Stimulated activated CD8-positive, alpha-beta memory T cell treated with anti-CD3 and anti-CD28 coated beads, Interleukin-15, amount 100 ng/mL, for 24 hours (primary cell): Measurements from ENCODE around the gene RYK.
"Not testable (repeated sequence)": the region's sequence is repeated elsewhere in the genome, so short reads cannot be mapped to it uniquely, and the experiment has no call there.

Source experiments
- DNase-seq: peaks from one replicate; pipeline ENCODE4 v3.0.0-alpha.2; 2020; ENCODE audit warnings: low read depth

Gene RYK

DNA sequence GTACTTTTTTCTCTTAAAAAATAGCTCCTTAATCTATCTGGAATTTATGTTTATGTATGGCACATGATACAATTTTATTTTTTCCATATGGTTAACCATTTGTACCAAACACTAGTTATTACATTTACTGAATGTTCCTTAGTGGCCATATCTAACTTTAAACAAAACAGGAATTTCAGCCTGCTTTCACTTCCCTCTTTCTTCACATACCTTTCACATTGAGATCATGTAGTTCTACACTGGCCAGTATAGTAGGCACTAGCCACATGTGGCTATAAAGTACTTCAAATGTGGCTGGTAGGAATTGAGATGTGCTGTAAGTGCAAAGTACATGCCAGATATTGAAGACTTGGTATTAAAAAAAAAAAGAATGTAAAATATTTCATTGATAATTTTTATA lies 4.7 kb upstream of the RYK start:
- DNase-seq = no peak

DNA sequence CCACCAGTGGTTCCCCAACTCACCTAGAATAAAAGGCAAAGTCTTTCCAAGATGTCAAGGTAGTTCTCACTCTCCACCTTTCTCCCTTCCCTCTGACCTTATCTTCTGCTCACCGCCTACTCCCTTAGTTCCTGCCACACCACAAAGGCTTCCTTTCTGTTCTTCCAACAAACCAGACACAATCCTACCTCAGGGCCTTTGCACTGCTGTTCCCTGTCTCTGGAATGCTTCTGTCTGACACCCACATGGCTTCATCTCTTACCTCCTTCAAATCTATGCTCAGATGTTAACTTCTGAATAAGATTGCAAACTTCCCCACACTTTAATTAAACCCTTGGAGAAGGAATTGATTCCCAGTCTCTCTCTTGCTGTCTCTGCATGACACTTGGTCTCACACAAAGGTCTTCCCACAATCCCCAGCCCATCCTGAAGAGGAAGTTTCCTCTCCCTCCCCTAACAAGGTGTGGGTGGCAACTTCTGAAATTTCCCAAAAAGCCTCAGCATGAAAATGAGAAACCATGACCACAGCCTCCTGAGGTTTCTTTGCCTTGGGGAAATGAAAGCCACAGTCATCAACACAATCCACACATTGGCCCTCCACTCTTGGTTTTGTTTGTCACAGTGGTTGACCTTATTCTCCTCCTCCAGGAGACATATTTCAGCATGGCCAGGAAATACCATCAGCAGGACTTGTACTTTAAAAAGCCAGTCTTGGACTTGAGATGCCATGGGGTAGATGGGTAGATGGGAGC lies 3.0 kb upstream of the RYK start:
- no peak for DNase-seq

DNA sequence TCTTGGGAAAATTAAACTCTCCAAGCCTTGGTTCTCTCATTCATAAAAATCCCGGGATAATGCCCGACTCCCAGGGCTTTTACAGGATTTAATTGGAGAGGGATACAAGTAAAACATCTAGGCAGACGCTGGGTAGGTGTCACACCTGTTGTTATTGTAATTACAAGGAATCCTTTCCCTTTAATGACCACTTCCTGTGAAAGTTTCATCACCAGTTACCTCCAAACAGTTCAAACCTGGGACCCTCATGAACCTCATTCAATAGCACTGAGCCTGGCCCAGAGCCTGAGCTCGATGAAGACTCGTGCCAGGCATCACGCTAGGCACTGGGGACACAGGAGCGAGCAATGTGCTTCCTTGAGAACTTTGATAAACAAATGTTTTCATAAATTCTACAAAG lies 2.1 kb upstream of the RYK start:
- DNase-seq = no peak

DNA sequence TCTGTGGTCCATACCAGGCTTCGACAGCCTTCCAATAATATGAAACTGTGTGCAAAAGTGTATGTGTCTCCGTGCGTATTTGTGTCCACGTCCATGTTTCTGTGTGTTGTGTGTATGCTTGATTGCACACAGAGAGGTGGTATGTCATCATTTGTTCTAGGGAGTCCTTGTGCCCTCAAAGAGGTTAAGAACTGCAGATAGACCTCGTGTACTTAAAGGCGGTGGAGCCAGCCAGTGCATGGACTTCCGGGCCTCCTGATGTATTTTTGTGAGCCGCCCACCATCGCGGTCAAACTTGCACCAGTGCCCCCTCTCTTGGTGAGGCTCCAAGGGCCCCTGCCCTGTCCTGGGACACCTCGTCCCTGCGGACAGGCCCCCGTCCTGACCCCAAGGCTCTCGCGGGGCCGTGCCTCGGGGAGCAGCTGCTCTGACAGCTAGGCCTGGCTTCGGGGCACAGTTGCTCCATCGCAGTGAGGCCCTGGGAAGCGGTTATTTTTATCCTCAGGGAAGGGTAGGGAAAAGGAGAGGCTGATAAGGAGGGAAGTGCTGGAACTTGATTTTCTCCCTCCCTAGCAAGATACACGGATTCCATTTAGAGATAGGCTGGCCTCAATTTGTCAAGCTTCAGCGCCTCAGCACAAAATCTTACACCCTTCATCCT lies 1.2 kb upstream of the RYK start:
- no peak for DNase-seq

DNA sequence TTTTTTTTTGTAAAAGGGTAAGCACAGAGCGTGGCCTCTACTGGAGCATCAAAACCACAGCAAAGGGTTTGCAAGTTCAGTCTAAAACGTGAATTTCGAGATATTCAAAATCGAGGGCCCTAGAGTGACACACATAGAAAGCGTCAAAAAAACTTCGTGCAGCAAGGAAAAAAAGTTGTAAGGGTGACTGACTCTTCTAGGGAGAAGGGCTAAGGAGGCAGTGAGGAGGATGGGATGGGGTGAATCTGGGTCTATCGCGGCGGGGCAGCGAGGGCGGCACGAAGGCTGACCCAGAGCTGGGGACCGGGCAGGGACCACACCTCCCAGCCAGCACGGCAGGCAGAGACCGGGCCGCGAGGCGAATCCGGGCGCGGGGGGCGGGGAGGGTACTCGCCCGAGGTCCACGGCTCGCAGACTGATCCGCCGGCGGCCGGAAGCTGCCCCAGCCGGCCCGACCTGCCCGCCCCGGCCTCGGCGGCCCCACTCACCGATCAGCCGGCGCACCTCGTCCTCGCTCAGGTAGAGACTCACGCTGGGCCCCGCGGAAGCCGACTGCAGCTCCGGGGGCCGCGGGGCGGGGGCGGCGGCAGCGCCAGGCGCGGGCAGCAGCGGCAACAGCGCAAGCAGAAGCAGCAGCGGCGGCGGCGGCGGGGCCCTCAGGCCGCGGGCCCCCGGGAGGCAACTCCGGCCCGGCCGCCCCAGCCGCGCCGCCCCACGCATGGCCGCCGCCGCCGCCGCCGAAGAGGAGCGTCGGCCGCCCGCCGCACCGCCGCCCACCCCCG lies 533 bp downstream of the RYK start:
- peak; percentile 20 for DNase-seq

DNA sequence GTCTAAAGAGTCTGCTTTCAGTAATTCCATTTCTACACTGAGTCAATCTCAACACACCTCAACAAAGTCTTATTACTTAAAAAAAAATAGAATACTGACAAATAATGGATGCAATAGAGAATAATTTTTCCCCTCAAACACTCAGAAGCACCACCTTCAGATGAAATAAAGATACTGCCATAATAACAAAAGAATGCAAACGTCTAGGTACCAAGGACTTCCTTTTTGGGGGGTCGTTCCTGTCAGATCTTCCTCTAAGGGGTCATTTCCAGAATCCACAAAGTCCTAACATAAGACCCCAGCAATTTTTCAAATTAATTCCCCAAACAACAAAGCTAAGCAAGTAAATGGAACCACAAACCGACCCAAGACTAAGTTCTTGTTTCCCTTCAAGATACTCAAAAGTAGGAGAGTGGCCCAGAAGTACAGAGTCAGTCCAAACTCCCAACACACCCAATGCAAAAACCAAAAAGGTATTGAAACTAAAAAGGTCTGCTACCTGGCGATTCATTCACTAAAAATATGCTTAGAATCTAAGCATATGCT lies 1.3 kb downstream of the RYK start:
- DNase-seq = no peak

DNA sequence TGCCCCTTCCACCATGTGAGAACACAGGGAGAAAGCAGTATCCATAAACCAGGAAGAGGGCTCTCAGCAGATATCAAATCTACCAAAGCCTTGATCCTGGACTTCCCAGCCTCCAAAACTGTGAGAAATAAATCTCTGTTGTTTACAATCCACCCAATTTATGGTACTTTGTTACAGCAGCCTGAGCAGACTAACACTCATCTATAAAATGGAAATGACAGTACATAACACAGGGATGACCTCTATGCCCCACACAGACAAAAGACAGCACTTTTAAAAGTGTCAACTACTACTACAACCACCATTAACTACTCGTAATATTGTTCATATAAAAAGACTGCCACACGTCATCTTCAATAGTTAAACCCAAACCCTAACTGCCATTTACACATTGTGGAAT lies 5.7 kb downstream of the RYK start:
- no peak for DNase-seq

DNA sequence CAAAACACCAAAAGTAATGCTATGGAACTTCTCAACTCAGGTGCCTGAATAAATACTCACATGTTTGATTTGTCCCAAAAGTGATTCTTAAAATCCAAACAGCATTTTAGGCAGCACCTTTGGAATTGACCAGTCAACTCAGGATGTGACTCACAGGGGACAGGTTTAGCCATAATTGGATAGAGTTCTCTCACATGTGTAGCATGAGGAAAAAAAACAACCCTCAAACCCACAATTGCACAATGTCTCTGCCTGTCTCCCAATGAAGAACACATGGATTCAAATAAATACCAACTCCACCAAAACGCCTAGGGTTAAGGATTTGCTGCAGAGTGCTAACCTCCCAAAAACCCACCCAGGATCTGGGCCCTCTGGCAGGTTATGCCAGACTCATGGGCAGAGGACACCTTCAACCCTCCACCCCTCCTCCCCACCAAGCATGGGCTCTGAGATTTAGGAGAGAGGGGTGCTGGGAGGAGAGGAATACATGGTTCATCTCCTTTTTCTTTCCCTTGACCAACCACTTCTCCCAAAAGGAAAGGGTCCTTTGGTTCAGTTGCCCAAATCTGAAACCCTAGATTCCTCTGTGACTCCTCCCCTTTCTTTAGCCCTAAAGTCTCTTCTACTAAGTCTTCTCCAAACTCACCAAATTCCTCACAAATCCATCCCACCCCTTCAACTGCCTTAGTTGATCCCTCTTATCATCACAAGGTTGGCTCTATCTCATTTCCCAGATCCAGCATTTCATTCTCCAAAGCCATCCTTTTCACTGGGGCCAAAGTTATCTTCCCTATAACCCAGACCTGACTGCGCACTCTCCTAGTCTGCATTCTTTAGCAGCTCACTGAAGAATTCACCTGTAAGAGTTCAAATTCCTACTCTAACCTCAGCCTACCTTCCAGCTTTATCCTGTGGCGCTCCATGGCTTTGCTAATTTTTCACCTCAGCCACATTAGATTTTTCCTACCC lies 7.7 kb downstream of the RYK start:
- DNase-seq = no peak

DNA sequence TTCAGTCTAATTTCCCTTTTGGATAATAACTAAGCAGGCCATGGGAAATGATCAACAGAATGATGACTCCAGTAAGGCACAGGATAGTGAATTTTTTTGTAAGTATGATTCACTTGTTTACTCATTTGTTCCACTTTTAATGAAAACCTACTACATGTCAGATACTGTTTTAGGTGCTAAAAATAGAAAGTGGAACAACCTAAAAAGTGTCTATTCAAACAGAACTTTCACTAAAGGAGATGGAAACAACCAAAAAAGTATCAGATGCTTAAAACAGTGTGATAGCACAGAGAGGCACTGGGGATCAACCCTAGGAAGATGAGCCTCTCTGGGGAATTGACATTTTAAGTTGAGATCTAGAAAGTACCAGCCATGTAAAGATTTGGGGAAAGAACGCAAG lies 11.1 kb downstream of the RYK start:
- no peak for DNase-seq

DNA sequence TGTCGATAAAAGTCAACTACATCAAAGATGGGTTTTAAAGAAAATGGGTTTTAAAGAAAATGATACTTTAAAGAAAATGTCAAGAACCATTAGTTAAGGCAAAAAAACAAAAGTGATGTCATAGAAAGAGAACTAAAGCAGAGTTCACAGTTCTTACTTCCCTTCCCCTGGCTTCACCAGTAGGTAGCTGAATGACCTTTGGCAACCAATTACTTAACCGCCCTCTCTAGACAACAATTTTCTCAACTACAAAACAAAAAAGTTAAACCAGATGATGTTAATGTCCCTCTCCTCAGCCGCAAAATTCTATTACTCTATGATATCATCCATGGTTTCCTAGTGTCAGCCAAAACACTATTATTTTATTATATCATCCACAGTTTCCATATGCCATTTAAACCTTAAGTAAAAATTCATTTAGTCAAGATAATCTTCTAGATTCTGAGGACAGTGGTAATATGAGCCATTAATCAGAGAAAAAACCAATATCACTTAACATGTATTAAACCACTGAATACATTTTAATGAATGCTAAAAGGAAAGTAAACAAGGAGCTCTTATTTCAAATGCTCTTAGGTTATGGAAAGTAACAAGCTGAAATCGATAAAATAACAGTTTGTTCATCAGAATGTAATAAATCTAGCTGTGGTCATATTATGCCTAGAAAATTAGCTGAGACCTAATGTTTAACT lies 13.1 kb downstream of the RYK start:
- no peak for DNase-seq

DNA sequence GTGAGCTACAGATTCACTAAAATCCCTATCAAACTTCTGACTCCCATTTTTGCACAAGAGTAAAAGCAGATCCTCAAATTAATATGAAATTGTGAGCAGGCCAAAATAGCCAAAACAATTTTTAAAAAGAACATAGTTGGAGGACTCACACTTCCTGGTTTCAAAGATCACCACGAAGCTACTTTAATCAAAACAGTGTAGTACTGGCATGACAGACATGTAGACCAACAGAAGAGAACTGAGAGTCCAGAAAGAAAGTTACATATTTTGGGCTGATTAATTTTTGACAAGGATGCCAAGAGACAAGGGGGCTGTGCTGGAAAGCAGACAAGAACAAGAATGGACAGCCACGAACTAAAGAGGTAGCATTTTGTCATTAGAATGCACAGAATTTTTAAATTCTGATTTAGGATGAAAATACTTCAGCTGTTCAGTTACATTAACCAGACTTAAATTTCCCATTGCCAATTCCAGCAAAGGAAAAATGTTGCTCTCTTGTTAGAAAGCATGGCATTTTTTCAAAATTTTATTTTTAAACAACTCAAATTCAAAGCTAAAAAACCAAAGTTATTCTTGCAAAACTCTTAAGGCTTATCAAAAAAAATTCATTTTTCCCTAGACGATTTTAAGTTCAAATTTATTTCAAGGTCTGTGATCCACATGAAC lies 14.0 kb downstream of the RYK start:
- DNase-seq = no peak

DNA sequence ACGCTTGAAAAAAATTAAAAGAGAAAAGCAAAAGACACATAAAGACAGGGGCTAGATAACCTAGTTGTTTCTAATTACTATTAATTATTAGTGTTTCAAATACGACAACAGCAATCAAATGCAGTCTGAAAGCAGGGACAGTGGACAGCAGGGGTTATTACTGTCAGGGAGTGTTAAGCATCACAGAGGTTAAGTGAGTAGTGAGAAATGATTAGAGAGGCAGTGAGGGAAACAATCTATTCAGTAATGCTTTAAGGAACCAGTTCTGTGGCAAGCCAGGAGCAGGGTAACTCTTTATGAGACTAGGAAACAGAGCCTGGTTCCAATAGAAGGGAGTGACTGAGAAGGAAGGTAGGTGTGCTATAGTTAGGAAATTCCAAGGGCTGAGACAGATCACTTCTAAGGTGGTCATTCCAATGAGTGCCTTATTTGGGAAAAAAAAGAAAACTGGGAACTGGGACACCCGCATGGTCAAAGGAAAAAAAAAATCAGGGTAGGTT lies 15.0 kb downstream of the RYK start:
- DNase-seq = no peak

DNA sequence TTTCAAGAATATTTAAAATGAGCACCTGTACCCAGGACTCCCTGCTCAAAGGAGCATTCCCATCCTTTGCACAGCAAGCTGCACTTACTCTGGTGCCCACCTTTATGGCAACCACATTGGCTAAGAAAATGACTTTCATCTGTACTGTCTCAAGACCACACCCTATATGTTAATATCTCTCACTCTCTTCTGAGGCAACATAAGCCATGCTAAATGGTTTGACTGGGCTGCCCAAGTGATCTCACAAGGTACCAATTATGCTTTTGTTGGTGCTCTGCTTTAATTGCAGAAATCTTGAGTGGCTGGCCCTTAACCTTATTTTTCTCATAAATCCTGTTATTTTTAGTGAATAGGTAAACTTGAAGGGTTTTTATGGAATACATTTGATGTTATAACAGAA lies 17.7 kb downstream of the RYK start:
- DNase-seq = no peak

DNA sequence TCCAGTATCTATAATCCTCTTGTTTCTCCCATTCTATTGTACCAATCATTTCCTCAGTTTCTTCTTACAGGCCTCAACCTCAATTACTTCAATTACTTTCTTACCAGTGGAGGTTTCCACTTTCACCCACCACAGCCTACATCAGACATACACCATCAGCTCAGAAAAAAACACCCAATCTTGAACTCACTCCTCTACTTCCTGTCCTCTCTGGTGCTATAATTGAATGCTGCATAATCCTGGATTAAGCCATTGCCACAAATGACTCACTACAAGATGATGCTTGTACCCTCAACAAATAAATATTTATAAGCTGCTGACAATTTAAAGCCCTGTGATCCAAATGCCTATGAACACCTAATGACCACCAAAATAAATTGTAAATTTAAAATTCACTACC lies 18.5 kb downstream of the RYK start:
- DNase-seq = no peak

DNA sequence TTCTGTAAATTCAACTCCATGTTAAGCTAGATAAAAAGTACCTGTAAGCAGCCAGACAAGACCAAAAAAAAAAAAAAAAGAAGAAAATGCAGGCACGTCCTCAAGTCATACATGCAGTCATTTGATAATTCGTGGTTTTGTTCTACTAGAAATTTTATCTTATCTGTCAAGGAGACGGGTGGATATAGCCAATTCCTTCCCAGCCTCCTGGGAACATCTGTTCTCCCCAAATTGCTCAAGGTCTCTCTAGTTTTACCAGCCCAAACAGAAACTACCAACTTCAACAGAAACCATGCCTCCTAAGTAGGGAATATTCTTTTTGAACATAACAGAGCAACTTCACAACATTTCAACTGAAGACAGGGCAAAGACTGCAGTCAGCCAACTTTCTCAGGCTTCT lies 19.5 kb downstream of the RYK start:
- DNase-seq = no peak

DNA sequence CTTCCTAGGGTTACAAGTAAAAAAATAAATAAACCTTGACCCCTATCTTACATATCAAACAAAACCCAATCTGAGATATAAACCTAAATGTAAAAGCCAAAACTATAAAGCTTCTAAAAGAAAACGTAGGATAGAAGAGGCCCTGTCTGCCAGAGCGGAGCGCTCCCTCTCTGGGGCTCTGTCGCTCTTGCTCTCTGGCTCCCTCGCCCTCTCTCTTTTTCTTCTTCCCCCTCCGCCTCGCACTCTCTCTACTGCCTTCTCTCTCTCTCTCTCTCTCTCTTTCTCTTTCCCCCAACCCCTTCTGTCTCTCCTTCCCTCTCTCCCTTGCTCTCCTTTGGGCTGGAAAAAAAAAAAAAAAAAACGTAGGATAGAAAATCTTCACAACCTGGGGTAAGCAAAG lies 21.6 kb downstream of the RYK start:
- no peak for DNase-seq

DNA sequence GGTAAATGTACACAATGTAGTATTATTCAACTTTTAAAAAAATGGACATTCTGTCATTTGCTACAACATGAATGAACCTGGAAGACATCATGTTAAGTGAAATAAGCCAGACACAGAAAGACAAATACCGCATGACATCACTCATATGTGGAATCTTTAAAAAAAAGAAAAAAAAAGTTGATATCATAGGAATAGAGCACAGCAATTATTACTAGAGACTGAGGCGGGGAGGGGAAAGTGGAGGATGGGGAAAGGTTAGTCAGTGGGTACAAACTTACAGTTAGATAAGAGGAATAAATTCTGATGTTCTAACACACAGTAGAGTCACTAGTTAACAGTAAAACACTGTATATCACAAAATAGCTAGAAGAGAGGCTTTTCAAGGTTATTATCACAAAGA lies 22.2 kb downstream of the RYK start:
- DNase-seq = no peak

DNA sequence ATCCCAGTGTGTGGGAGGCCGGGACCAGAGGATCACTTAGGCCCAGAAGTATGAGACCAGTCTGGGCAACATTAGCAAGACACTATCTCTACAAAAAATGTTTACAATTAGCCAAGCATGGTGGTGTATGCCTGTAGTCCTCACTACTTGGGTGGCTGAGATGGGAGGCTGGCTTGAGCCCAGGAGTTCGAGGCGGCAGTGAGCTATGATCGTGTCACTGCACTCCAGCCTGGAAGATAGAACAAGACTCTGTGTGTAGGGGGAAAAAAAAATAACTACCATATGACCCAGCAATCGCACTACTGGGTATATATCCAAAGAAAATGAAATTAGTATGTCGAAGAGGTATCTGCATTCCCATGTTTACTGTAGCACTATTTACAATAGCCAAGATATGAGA lies 22.6 kb downstream of the RYK start:
- DNase-seq = no peak

DNA sequence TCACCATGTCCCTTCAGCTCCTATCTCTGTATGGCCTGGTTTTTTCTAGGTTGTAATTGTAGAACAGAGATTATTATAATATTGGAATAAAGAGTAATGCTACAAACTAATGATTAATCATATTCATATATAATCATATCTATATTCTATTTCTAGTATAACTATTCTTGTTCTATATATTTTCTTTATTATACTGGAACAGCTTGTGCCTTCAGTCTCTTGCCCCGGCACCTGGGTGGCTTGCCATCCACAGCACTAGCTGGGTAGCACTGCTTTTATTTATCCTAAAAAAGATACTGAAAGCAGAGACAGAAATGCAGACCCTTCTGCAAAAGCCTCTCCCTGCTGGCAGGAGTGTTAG lies 25.9 kb downstream of the RYK start:
- not testable (repeated sequence) for DNase-seq

DNA sequence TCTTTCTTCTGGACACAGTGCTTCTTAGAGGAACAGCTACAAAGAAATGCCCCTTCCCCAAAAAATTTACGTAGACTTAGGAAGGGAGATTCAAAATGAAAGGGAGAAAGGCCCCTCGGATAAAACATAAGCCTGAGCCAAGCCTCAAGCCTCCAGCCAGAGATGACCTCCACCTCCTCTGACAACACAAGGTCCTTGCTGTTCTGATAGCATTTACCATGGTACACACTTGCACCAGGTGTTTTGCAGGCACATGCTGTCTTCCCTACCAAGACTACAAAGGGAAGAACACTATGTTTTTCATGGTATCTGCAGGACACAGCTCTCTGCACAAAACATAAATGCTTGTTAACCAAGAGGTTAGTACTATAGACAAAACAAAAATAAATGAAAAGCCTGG lies 27.8 kb downstream of the RYK start:
- DNase-seq = no peak

DNA sequence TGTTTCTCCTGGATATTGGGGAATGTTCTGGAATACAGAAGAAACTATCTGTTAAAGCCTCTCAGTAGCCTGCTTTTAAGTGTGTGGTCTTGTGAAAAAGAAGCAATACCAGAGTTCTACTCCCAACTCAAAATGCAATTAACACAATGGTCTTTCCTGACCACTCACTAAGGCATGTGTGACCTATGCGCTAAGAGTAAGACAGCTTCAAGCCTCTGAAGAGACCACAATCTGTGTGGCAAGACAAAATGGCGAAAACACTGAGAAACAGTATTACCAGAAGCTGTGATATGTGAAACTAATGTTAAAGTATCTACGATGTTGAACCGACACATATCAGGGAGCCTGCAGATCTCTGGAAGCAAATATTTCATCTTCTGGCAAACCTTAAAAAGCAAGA lies 33.8 kb downstream of the RYK start:
- DNase-seq = no peak
